K562 (cell line): Measurements from ENCODE around the gene DHRS3. TPM values are rescaled to one million over a fixed set of nuclear protein-coding genes. Genes with fewer than 3 reads are reported as not detected.

Experiments used
- ATF1 ChIP-seq, 2 experiments: fragments of 450-650 bp in 1 of 2; IDR thresholded peaks; 2 replicates each; pipeline ENCODE4 v1.6.1; 2016; ENCODE audit warnings: missing compliant biosample characterization in 1 of 2, missing genetic modification characterization in 1 of 2
- FOXJ2 ChIP-seq: fragments of 200-800 bp; sonication (Bioruptor generic); IDR thresholded peaks from 2 replicates; pipeline ENCODE4 v1.6.1; 2016; ENCODE audit warnings: missing genetic modification characterization, missing compliant biosample characterization
- GABPA ChIP-seq: fragments of 200-800 bp; sonication (Bioruptor generic); conservative IDR thresholded peaks from 2 replicates; pipeline ENCODE4 v1.6.1; 2016; ENCODE audit warnings: low read depth, missing genetic modification characterization, missing compliant biosample characterization
- HEY1 ChIP-seq: fragments of 250-450 bp; sonication (Bioruptor Pico); IDR thresholded peaks from 2 replicates; pipeline ENCODE4 v1.5.0; 2020; ENCODE audit warnings: mild to moderate bottlenecking, moderate library complexity, borderline replicate concordance
- KDM1A ChIP-seq, 2 experiments: fragments of 450-650 bp; IDR thresholded peaks; 2 replicates each; pipeline ENCODE4 v1.6.1; 2016; ENCODE audit warnings: mild to moderate bottlenecking in 2 of 2
- KDM5B ChIP-seq: fragments of 200-600 bp; sonication (generic); IDR thresholded peaks from 2 replicates; pipeline ENCODE4 v1.6.1; 2012; ENCODE audit warnings: low read depth, mild to moderate bottlenecking, moderate library complexity, low read length, control low read depth, inconsistent platforms; ENCODE audit not compliant: insufficient replicate concordance
- KLF1 ChIP-seq: fragments of 450-650 bp; IDR thresholded peaks from 2 replicates; pipeline ENCODE4 v1.6.1; 2016; ENCODE audit warnings: missing genetic modification characterization, missing compliant biosample characterization
- MAX ChIP-seq: sonication (generic); formaldehyde crosslinking; IDR thresholded peaks from 2 replicates; pipeline ENCODE4 v1.9.0; 2022; ENCODE audit warnings: mild to moderate bottlenecking, missing genetic modification reagents
- MEIS2 ChIP-seq: fragments of 450-650 bp; IDR thresholded peaks from 2 replicates; pipeline ENCODE4 v1.6.1; 2014; ENCODE audit warnings: mild to moderate bottlenecking; ENCODE audit not compliant: partially characterized antibody
- MTA1 ChIP-seq: fragments of 450-650 bp; IDR thresholded peaks from 2 replicates; pipeline ENCODE4 v1.6.1; 2017; ENCODE audit warnings: borderline replicate concordance
- NCOA6 ChIP-seq: fragments of 450-650 bp; IDR thresholded peaks from 2 replicates; pipeline ENCODE4 v1.6.1; 2017; ENCODE audit warnings: mild to moderate bottlenecking
- NFIX ChIP-seq: fragments of 250-450 bp; sonication (Bioruptor Pico); IDR thresholded peaks from 2 replicates; pipeline ENCODE4 v1.4.0; 2020; ENCODE audit warnings: low read depth, mild to moderate bottlenecking, moderate library complexity
- NFXL1 ChIP-seq: fragments of 450-650 bp; formaldehyde crosslinking; IDR thresholded peaks from 2 replicates; pipeline ENCODE4 v1.4.0; 2021; ENCODE audit warnings: mild to moderate bottlenecking
- NR2C2 ChIP-seq, 2 experiments: fragments of 200-800 bp in 1 of 2; sonication (Bioruptor generic) in 1 of 2; sonication (generic) in 1 of 2; formaldehyde crosslinking in 1 of 2; IDR thresholded peaks; 2 replicates each; pipeline versions ENCODE4 v1.6.1 to v1.8.0; 2016 to 2022; ENCODE audit warnings: mild to moderate bottlenecking in 1 of 2, missing compliant biosample characterization in 1 of 2, missing genetic modification characterization in 1 of 2, missing genetic modification reagents in 1 of 2
- PYGO2 ChIP-seq: fragments of 450-650 bp; IDR thresholded peaks from 2 replicates; pipeline ENCODE4 v1.6.1; 2016; ENCODE audit warnings: mild to moderate bottlenecking, missing genetic modification characterization, moderate library complexity, missing compliant biosample characterization
- RBM14 ChIP-seq: fragments of 200-400 bp; formaldehyde crosslinking; IDR thresholded peaks from 2 replicates; pipeline ENCODE4 v1.6.1; 2018; ENCODE audit warnings: low read depth, mild to moderate bottlenecking, low read length, moderate library complexity, borderline replicate concordance; ENCODE audit not compliant: insufficient read depth
- RBM22 ChIP-seq: fragments of 200-400 bp; formaldehyde crosslinking; IDR thresholded peaks from 2 replicates; pipeline ENCODE4 v1.6.1; 2018; ENCODE audit warnings: low read length, low read depth; ENCODE audit not compliant: poor library complexity, severe bottlenecking
- SMAD2 ChIP-seq: fragments of 150-350 bp; IDR thresholded peaks from 2 replicates; pipeline ENCODE4 v1.6.1; 2014; ENCODE audit warnings: low read depth, mild to moderate bottlenecking, low read length
- SMARCC2 ChIP-seq: fragments of 450-650 bp; IDR thresholded peaks from 2 replicates; pipeline ENCODE4 v1.6.1; 2017; ENCODE audit warnings: antibody characterized with exemption, moderate library complexity, mild to moderate bottlenecking, low read depth
- SP1 ChIP-seq: sonication (generic); formaldehyde crosslinking; IDR thresholded peaks from 2 replicates; pipeline ENCODE4 v1.8.1; 2022; ENCODE audit warnings: mild to moderate bottlenecking, missing genetic modification reagents
- STAT5A ChIP-seq: IDR thresholded peaks from 2 replicates; pipeline ENCODE4 v1.6.1; 2012; ENCODE audit warnings: low read length, inconsistent platforms, borderline replicate concordance
- TBP ChIP-seq: optimal IDR thresholded peaks from 2 replicates; pipeline ENCODE3; 2011; ENCODE audit warnings: low read depth, low read length, improper control_type of control experiment
- TCF3 ChIP-seq: sonication (generic); formaldehyde crosslinking; IDR thresholded peaks from 2 replicates; pipeline ENCODE4 v1.4.0; 2020; ENCODE audit warnings: mild to moderate bottlenecking, missing genetic modification reagents
- TGIF2 ChIP-seq: sonication (generic); formaldehyde crosslinking; IDR thresholded peaks from 2 replicates; pipeline ENCODE4 v1.8.1; 2022; ENCODE audit warnings: mild to moderate bottlenecking, missing genetic modification reagents, moderate library complexity
- polyA plus RNA-seq, 8 experiments: library from polyadenylated mRNA; depleted of rRNA in 4 of 8; stranded (reverse) in 5 of 8; unstranded in 3 of 8; fragments of >200 nt; fragmentation: Nextera tagmentation in 2 of 8; fragmentation: Illumina TruSeq in 1 of 8; extraction: Ambion mirVana in 2 of 8; extraction: Trizol in 1 of 8; gene quantifications; 2 replicates each; pipeline versions ENCODE4 v1.2.1 to v1.2.3, GENCODE V29; 2011 to 2014; ENCODE audit warnings: inconsistent platforms in 1 of 8, missing spikeins in 1 of 8
- total RNA-seq, 7 experiments: library from RNA; depleted of rRNA in 6 of 7; stranded (reverse); fragments of >200 nt in 6 of 7; fragmentation: Illumina TruSeq in 2 of 7; extraction: Trizol in 2 of 7; gene quantifications; 2 replicates each; pipeline versions ENCODE4 v1.2.1 to v1.2.3, GENCODE V29; 2011 to 2021; ENCODE audit warnings: low replicate concordance in 1 of 7
- TF ChIP-seq, protein P1 (sequence below): IDR thresholded peaks from 2 replicates; pipeline ENCODE4 v1.6.1; 2016; ENCODE audit warnings: missing genetic modification characterization, missing compliant biosample characterization
- TF ChIP-seq, protein P2 (sequence below): IDR thresholded peaks from 2 replicates; pipeline ENCODE4 v1.6.1; 2011; ENCODE audit warnings: borderline replicate concordance, low read depth, mild to moderate bottlenecking, moderate library complexity, low read length; ENCODE audit not compliant: insufficient read depth, poor library complexity, severe bottlenecking

Gene DHRS3
- total and polyA plus RNA-seq, 9 of the 15 experiments (the other 6 are each of a cell fraction or from before 2014, with no cell fraction given): 21.0 to 116 (median 58.7) TPM

GRCh38 chr1:12529640-12530174 is 88.3 kb downstream of the DHRS3 start (continued):
- TF ChIP-seq RBM14 (no peak), NFXL1 (CRISPR knock-in tag) (no peak), FOXJ2 (tag) (no peak), KDM5B (no peak), ATF1 (CRISPR knock-in tag; IDR thresholded peaks at IDR 0.05) (no peak), ATF1 (tag; IDR thresholded peaks at IDR 0.05) (peak; percentile 27; the same call in 1 of the 2 replicates), PYGO2 (tag) (no peak), SMAD2 (no peak), GABPA (0 out of 2 replicates have a peak, but pooled peaks have one; percentile 1), RBM22 (no peak), STAT5A (no peak), NR2C2 (CRISPR knock-in tag; IDR thresholded peaks at IDR 0.05) (no peak), NR2C2 (tag; IDR thresholded peaks at IDR 0.05) (no peak), TGIF2 (CRISPR knock-in tag) (no peak), KLF1 (tag) (0 out of 2 replicates have a peak, but pooled peaks have one; percentile 9), SMARCC2 (no peak; the same call in 1 of the 2 replicates), HEY1 (CRISPR knock-in tag) (peak; percentile 45; the same call in 1 of the 2 replicates), KDM1A (IDR thresholded peaks at IDR 0.05) (no peak; a peak in 1 of 4 replicates), NCOA6 (no peak), TBP (no peak), TCF3 (CRISPR knock-in tag) (no peak), MTA1 (no peak), NFIX (CRISPR knock-in tag) (no peak), MAX (CRISPR knock-in tag) (no peak), MEIS2 (no peak), SP1 (CRISPR knock-in tag) (no peak)
- TF ChIP-seq, protein P1, sequence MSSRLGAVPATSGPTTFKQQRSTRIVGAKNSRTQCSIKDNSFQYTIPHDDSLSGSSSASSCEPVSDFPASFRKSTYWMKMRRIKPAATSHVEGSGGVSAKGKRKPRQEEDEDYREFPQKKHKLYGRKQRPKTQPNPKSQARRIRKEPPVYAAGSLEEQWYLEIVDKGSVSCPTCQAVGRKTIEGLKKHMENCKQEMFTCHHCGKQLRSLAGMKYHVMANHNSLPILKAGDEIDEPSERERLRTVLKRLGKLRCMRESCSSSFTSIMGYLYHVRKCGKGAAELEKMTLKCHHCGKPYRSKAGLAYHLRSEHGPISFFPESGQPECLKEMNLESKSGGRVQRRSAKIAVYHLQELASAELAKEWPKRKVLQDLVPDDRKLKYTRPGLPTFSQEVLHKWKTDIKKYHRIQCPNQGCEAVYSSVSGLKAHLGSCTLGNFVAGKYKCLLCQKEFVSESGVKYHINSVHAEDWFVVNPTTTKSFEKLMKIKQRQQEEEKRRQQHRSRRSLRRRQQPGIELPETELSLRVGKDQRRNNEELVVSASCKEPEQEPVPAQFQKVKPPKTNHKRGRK (tag): peak; percentile 38; the same call in 1 of the 2 replicates
- TF ChIP-seq, protein P2, sequence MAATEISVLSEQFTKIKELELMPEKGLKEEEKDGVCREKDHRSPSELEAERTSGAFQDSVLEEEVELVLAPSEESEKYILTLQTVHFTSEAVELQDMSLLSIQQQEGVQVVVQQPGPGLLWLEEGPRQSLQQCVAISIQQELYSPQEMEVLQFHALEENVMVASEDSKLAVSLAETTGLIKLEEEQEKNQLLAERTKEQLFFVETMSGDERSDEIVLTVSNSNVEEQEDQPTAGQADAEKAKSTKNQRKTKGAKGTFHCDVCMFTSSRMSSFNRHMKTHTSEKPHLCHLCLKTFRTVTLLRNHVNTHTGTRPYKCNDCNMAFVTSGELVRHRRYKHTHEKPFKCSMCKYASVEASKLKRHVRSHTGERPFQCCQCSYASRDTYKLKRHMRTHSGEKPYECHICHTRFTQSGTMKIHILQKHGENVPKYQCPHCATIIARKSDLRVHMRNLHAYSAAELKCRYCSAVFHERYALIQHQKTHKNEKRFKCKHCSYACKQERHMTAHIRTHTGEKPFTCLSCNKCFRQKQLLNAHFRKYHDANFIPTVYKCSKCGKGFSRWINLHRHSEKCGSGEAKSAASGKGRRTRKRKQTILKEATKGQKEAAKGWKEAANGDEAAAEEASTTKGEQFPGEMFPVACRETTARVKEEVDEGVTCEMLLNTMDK: no peak
